PFSK-1 (cell line): ENCODE data around the gene SH3BP5.

Experiments
- FOXP2 ChIP-seq: optimal IDR thresholded peaks from 2 replicates; pipeline ENCODE3; 2011; ENCODE audit warnings: borderline replicate concordance, control low read depth, inconsistent platforms; ENCODE audit not compliant: insufficient read depth; ENCODE audit errors: extremely low read length, extremely low read depth
- POLR2AphosphoS5 ChIP-seq: IDR thresholded peaks from 2 replicates; pipeline ENCODE4 v1.6.1; 2012; ENCODE audit warnings: low read depth, mild to moderate bottlenecking, control low read depth, low read length, moderate library complexity
- SIN3A ChIP-seq: IDR thresholded peaks from 2 replicates; pipeline ENCODE4 v1.6.1; 2012; ENCODE audit warnings: mild to moderate bottlenecking, low read length, moderate library complexity, borderline replicate concordance; ENCODE audit not compliant: insufficient read depth
- TAF1 ChIP-seq: IDR thresholded peaks from 2 replicates; pipeline ENCODE4 v1.6.1; 2012; ENCODE audit warnings: low read length, control low read depth, borderline replicate concordance; ENCODE audit not compliant: insufficient read depth
- TF ChIP-seq, protein P1 (sequence below), 2 experiments: IDR thresholded peaks; 2 replicates each; pipeline versions ENCODE4 v1.6.1 to v1.8.0; 2011 to 2012; ENCODE audit warnings: low read depth in 2 of 2, low read length in 2 of 2, control low read depth in 1 of 2, inconsistent platforms in 1 of 2, mild to moderate bottlenecking in 1 of 2, moderate library complexity in 1 of 2; ENCODE audit not compliant: insufficient read depth in 1 of 2

Gene SH3BP5

DNA sequence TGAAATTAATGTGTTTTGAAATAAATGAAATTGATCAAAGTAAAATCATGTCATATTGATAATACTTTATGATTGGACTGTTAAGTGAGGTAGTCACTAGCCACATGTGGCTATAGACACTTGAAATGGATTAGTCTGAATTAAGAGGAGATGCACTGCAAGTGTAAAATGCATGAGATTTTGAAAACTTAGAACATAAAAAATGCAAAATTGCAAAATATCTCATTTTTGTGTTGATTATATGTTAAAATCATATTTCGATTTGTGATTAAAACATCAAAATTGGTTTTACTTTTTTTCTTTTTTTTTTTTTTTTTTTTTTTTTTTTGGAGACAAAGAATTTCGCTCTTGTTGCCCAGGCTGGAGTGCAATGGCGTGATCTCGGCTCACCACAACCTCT, 103.1 kb downstream of the SH3BP5 start:
- TF ChIP-seq SIN3A (no peak), POLR2AphosphoS5 (no peak), TAF1 (no peak), FOXP2 (no peak)
- TF ChIP-seq, protein P1, sequence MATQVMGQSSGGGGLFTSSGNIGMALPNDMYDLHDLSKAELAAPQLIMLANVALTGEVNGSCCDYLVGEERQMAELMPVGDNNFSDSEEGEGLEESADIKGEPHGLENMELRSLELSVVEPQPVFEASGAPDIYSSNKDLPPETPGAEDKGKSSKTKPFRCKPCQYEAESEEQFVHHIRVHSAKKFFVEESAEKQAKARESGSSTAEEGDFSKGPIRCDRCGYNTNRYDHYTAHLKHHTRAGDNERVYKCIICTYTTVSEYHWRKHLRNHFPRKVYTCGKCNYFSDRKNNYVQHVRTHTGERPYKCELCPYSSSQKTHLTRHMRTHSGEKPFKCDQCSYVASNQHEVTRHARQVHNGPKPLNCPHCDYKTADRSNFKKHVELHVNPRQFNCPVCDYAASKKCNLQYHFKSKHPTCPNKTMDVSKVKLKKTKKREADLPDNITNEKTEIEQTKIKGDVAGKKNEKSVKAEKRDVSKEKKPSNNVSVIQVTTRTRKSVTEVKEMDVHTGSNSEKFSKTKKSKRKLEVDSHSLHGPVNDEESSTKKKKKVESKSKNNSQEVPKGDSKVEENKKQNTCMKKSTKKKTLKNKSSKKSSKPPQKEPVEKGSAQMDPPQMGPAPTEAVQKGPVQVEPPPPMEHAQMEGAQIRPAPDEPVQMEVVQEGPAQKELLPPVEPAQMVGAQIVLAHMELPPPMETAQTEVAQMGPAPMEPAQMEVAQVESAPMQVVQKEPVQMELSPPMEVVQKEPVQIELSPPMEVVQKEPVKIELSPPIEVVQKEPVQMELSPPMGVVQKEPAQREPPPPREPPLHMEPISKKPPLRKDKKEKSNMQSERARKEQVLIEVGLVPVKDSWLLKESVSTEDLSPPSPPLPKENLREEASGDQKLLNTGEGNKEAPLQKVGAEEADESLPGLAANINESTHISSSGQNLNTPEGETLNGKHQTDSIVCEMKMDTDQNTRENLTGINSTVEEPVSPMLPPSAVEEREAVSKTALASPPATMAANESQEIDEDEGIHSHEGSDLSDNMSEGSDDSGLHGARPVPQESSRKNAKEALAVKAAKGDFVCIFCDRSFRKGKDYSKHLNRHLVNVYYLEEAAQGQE (IDR thresholded peaks at IDR 0.05; ENCODE audit: insufficient read depth in 1 of 2, low read depth in 2 of 2, low read length in 2 of 2): no peak

DNA sequence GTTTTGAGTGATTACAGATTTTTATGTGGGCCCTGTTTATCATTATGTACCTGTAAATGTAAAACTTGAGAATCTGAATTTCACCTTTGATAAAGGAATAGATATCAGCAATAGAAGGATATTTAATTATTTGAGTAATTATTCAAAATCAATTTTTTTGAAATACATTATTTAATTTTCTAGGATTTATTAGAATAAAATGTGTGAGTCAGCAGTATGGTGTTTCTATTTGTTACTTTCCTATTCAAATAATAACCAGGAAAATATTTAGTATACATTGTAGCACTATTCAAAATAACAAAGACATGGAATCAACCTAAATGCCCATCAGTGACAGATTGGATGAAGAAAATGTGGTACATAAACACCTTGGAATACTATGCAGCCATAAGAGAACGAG, 104.2 kb downstream of the SH3BP5 start:
- TF ChIP-seq, protein P1 (IDR thresholded peaks at IDR 0.05; ENCODE audit: insufficient read depth in 1 of 2, low read depth in 2 of 2, low read length in 2 of 2): no peak
- TF ChIP-seq FOXP2: no peak

DNA sequence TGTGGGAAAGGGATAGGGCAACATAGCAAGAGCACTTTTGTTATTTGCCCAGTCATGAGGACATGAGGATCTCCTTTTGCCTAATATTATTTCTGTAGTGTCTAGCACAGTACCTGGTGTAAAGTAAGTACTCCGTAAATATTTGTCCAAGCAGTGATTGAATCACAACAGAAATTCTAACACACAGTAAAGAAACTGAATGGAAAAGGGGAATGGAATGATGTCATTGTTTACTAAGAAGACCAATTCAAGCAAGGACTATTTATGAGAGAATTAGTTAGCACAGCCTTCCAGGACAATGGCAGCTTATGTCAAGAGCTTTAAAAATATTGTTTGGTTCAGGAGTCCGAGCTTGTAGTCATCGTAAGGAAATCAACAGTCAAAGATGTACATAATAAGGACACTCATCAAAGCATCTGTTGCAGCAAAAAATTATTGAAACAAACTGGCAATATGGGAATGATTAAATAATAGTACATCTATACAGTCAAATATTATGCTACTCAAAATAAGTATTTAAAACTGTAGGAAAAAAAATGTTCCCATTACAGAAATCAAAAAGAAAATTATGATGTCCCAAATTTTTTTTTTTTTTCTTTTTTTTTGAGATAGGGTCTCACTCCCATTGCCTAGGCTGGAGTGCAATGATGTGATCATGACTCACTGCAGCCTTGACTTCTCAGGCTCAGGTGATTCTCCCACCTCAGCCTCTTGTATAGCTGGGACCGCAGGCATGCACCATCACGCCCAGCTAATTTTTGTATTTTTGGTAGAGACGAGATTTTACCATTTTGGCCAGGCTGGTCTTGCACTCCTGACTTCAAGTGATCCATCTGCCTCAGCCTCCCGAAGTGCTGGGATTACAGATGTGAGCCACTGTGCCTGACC, 108.5 kb downstream of the SH3BP5 start:
- TF ChIP-seq SIN3A (no peak), FOXP2 (no peak), POLR2AphosphoS5 (no peak), TAF1 (no peak)
- TF ChIP-seq, protein P1 (IDR thresholded peaks at IDR 0.05; ENCODE audit: insufficient read depth in 1 of 2, low read depth in 2 of 2, low read length in 2 of 2): no peak

DNA sequence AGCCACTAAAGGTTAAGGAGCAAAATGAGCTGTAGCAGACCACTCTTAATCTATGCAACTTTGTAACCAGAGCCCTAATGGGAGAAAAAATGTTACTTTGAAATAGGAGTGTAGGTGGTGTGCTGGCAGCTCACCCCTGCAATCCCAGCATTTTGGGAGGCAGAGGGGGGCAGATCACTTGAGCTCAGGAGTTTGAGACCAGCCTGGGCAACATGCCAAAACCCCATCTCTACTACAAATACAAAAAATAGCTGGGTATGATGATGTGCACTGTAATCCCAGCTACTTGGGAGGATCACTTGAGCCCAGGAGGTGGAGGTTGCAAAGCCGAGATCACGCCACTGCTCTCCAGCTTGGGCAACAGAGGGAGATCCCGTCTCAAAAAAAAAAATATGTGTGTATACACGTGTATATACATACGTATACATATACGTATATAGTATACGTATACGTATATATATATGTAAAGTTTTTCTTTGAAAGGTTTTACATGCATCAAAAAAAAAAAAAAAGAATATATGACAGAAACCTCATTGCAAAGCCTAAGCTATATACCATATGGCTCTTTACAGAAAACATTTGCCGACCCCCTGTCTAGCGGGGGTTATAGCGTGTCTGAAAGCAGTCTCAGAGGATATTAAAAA, 110.7 kb downstream of the SH3BP5 start:
- TF ChIP-seq, protein P1 (IDR thresholded peaks at IDR 0.05; ENCODE audit: insufficient read depth in 1 of 2, low read depth in 2 of 2, low read length in 2 of 2): no peak
- TF ChIP-seq FOXP2: no peak
- TF ChIP-seq TAF1: no peak
- TF ChIP-seq SIN3A: no peak
- no peak for TF ChIP-seq POLR2AphosphoS5
